NCI-H748 (cell line): ENCODE results near the gene KCNA10.
"Not testable (repeated sequence)": the region's sequence is repeated elsewhere in the genome, so short reads cannot be mapped to it uniquely, and the experiment has no call there.

Experiments
- DNase-seq: peaks from one replicate; lab custom pipeline; 2025; ENCODE audit not compliant: unreplicated experiment; lab: John Stamatoyannopoulos, UW

Gene KCNA10

GRCh38 chr1:110535985-110536384 lies 17.0 kb upstream of the KCNA10 start:
- DNase-seq = no peak

GRCh38 chr1:110533230-110533629 lies 14.3 kb upstream of the KCNA10 start:
- DNase-seq = peak; percentile 61

- no peak for DNase-seq
These were observed 10.0 kb upstream of the KCNA10 start for GRCh38 chr1:110529011-110529410.

GRCh38 chr1:110526201-110526780 lies 7.3 kb upstream of the KCNA10 start:
- DNase-seq = no peak

- DNase-seq = peak; percentile 10
These were observed 6.2 kb upstream of the KCNA10 start for GRCh38 chr1:110525249-110525595.

GRCh38 chr1:110524311-110525248 lies 5.6 kb upstream of the KCNA10 start:
- peak; percentile 80 for DNase-seq

GRCh38 chr1:110523011-110523410 lies 4.0 kb upstream of the KCNA10 start:
- no peak for DNase-seq

GRCh38 chr1:110522560-110522959 lies 3.6 kb upstream of the KCNA10 start:
- DNase-seq = no peak

GRCh38 chr1:110520827-110521226 lies 1.9 kb upstream of the KCNA10 start:
- DNase-seq = no peak

- DNase-seq = no peak
These were observed 3.1 kb downstream of the KCNA10 start for GRCh38 chr1:110515891-110516290.

- no peak for DNase-seq
These were observed 3.9 kb downstream of the KCNA10 start for GRCh38 chr1:110515041-110515440.

- DNase-seq = no peak
These were observed 5.5 kb downstream of the KCNA10 start for GRCh38 chr1:110513511-110513910.

- DNase-seq = no peak
These were observed 7.5 kb downstream of the KCNA10 start for GRCh38 chr1:110511436-110511835.

- DNase-seq = not testable (repeated sequence)
These were observed 8.1 kb downstream of the KCNA10 start for GRCh38 chr1:110510921-110511320.

GRCh38 chr1:110509655-110510054 lies 9.3 kb downstream of the KCNA10 start:
- DNase-seq = no peak

- DNase-seq = no peak
These were observed 10.7 kb downstream of the KCNA10 start for GRCh38 chr1:110508028-110508940.

- no peak for DNase-seq
These were observed 12.4 kb downstream of the KCNA10 start for GRCh38 chr1:110506541-110506940.

GRCh38 chr1:110505596-110505995 lies 13.4 kb downstream of the KCNA10 start:
- no peak for DNase-seq

GRCh38 chr1:110504226-110504625 lies 14.7 kb downstream of the KCNA10 start:
- no peak for DNase-seq

GRCh38 chr1:110503471-110503870 lies 15.5 kb downstream of the KCNA10 start:
- no peak for DNase-seq

GRCh38 chr1:110502402-110503151 lies 16.4 kb downstream of the KCNA10 start:
- no peak for DNase-seq
